ENCODE results near the gene ZNF821. TPM values are rescaled to one million over a fixed set of nuclear protein-coding genes. Genes with fewer than 3 reads are reported as not detected.

The ZNF821 gene
- total RNA-seq, 1 donor from 2014 or later, result 13.7 TPM

- TF ChIP-seq, protein P1, sequence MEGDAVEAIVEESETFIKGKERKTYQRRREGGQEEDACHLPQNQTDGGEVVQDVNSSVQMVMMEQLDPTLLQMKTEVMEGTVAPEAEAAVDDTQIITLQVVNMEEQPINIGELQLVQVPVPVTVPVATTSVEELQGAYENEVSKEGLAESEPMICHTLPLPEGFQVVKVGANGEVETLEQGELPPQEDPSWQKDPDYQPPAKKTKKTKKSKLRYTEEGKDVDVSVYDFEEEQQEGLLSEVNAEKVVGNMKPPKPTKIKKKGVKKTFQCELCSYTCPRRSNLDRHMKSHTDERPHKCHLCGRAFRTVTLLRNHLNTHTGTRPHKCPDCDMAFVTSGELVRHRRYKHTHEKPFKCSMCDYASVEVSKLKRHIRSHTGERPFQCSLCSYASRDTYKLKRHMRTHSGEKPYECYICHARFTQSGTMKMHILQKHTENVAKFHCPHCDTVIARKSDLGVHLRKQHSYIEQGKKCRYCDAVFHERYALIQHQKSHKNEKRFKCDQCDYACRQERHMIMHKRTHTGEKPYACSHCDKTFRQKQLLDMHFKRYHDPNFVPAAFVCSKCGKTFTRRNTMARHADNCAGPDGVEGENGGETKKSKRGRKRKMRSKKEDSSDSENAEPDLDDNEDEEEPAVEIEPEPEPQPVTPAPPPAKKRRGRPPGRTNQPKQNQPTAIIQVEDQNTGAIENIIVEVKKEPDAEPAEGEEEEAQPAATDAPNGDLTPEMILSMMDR (IDR thresholded peaks at IDR 0.05; ENCODE audit: insufficient read depth, low read length, poor library complexity, severe bottlenecking), result no peak
- no peak for DNase-seq (ENCODE audit: low read depth)
- Histone ChIP-seq H3K27me3 (ENCODE audit: control insufficient read depth, insufficient read depth, low read length) (no peaks in the 10 kb centered on the region), H3K4me3 (ENCODE audit: low read depth, low read length) (peak overlapping the region; percentile 99), H3K36me3 (ENCODE audit: control insufficient read depth, insufficient read depth, low read length) (peaks cover 3% of the 10 kb centered on the region)
These were observed 37.6 kb downstream of the ZNF821 start for GRCh38 chr16:71846431-71846830.

DNA sequence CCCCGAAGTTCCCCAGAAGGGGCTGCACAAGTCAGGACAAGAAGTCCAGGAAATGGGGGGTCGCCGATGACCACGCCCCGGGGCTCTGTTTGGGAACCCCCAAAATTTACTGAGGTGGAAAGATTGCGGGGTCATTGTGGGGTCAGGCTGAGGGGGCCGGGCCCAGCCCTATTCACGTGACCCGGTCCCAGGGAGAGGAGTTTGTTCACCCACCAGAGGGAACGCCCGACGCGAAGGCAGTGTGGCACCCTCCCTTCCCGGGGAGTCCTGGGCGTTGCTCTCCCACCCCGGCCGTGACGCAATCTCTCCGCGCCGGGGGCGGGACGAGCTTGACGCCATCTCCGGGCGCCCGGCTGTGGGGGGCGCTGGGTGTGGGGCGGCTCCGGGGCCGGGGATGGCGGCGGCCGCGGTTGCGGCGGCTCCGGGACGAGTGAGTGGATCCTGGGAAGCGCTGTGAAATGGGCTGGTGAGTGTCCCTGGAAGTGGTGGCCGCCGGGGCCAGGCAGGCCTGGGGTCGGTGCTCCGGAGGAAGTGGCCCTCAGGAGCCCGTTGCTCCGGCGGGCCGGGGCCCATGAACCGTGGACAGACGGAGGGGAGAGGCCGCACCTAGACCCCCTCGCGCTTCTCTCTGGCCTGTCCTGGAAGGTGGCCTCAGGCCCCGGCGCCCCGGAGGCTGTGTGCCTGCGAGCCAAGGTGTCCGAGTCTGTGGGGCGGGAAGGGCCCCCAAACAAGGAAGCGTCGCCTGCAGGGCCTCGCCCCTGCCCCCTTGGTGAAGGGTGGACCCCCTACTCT, 38.1 kb downstream of the ZNF821 start, which contains the start of gene ATXN1L:
Gene ATXN1L (plus strand): TSS at position 338 of the 792 bp plus-strand sequence. CDS start 3,765 bp downstream, outside the sequence.
- H3K27me3 ChIP-seq (ENCODE audit: control insufficient read depth, insufficient read depth, low read length), result no peaks in the 10 kb centered on the region
- peaks cover 3% of the 10 kb centered on the region for H3K36me3 ChIP-seq (ENCODE audit: control insufficient read depth, insufficient read depth, low read length)
- TF ChIP-seq, protein P1 (IDR thresholded peaks at IDR 0.05; ENCODE audit: insufficient read depth, low read length, poor library complexity, severe bottlenecking), result no peak
- H3K4me3 ChIP-seq (ENCODE audit: low read depth, low read length), result peak within 1 kb of the TSS; percentile 99
- peak; percentile 34 for DNase-seq (ENCODE audit: low read depth)

GRCh38 chr16:71843572-71843971, 40.4 kb downstream of the ZNF821 start:
- Histone ChIP-seq H3K4me3 (ENCODE audit: low read depth, low read length) (no peak overlapping the region), H3K27me3 (ENCODE audit: control insufficient read depth, insufficient read depth, low read length) (no peaks in the 10 kb centered on the region), H3K36me3 (ENCODE audit: control insufficient read depth, insufficient read depth, low read length) (no peaks in the 10 kb centered on the region)
- no peak for DNase-seq (ENCODE audit: low read depth)
- TF ChIP-seq, protein P1 (IDR thresholded peaks at IDR 0.05; ENCODE audit: insufficient read depth, low read length, poor library complexity, severe bottlenecking), result no peak

DNA sequence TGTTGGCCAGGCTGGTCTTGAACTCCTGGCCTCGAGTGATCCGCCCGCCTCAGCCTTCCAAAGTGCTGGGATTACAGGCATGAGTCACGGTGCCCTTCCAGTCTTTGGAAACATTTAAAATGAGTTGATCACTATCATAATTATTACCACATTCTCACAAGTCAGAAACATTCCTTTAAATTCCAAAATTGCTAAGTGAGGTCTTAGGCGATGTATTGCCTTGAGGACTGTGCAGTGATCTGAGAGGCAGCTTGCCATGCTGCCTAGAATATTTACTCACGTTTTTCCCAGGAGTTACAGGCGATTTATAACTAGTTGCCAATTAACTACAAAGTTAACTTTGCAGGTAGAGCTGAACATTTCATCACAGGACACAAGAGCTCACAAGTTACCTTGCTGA, 43.9 kb downstream of the ZNF821 start:
- no peak overlapping the region for H3K4me3 ChIP-seq (ENCODE audit: low read depth, low read length)
- DNase-seq (ENCODE audit: low read depth), result no peak
- TF ChIP-seq, protein P1 (IDR thresholded peaks at IDR 0.05; ENCODE audit: insufficient read depth, low read length, poor library complexity, severe bottlenecking), result no peak
- H3K27me3 ChIP-seq (ENCODE audit: control insufficient read depth, insufficient read depth, low read length), result no peaks in the 10 kb centered on the region
- no peaks in the 10 kb centered on the region for H3K36me3 ChIP-seq (ENCODE audit: control insufficient read depth, insufficient read depth, low read length)

DNA sequence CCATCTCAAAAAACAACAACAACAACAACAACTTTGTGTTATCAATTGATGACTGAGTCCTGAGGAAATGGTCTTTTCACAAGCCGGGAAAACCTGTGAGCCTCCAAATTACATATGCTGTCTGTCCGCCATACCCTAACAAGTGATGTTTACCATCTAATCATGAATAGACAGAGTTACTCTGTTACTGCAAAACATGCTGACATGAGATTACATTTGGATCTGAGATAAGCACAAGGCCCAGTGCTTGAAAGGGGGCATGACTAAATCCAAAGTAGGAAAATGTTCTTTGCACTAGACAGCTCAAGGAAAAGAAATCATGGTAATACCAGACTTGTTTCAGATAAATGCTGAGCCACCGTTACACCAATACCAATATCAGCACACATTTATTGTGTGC, 46.8 kb downstream of the ZNF821 start:
- no peak for DNase-seq (ENCODE audit: low read depth)
- Histone ChIP-seq H3K36me3 (ENCODE audit: control insufficient read depth, insufficient read depth, low read length) (no peaks in the 10 kb centered on the region), H3K4me3 (ENCODE audit: low read depth, low read length) (no peak overlapping the region), H3K27me3 (ENCODE audit: control insufficient read depth, insufficient read depth, low read length) (no peaks in the 10 kb centered on the region)
- TF ChIP-seq, protein P1 (IDR thresholded peaks at IDR 0.05; ENCODE audit: insufficient read depth, low read length, poor library complexity, severe bottlenecking), result no peak

All from kidney epithelial cell (primary cell).